Astrocyte (in vitro differentiated cells and primary cell): Measurements from ENCODE around the gene ARID5A. TPM values are rescaled to one million over a fixed set of nuclear protein-coding genes. Genes with fewer than 3 reads are reported as not detected.

Source experiments
- DNase-seq: peaks from one replicate; pipeline ENCODE4 v3.0.0-alpha.2; 2010; ENCODE audit warnings: low read depth
- FAIRE-seq: peaks from 2 replicates; lab custom pipeline; 2011; peaks lifted over from hg19 to GRCh38; lab: Jason Lieb, UNC
- H2AFZ ChIP-seq: 2 replicates; pipeline ENCODE4 v1.6.0; 2012; ENCODE audit warnings: low read depth, low read length, inconsistent platforms
- H3K27ac ChIP-seq: 2 replicates; pipeline ENCODE4 v1.5.1; 2011; ENCODE audit warnings: low read depth, low read length, inconsistent platforms
- H3K27me3 ChIP-seq: 2 replicates; pipeline ENCODE4 v1.6.0; 2011; ENCODE audit warnings: low read length, inconsistent platforms; ENCODE audit not compliant: insufficient read depth
- H3K36me3 ChIP-seq: 2 replicates; pipeline ENCODE4 v1.5.1; 2011; ENCODE audit warnings: low read length, inconsistent platforms; ENCODE audit not compliant: insufficient read depth
- H3K4me1 ChIP-seq: 2 replicates; pipeline ENCODE4 v1.5.1; 2011; ENCODE audit warnings: low read length, inconsistent platforms; ENCODE audit not compliant: insufficient read depth
- H3K4me2 ChIP-seq: 2 replicates; pipeline ENCODE4 v1.6.0; 2012; ENCODE audit warnings: low read length, inconsistent platforms
- H3K4me3 ChIP-seq: 2 replicates; pipeline ENCODE4 v1.5.1; 2011; ENCODE audit warnings: low read depth, mild to moderate bottlenecking, low read length, inconsistent platforms; ENCODE audit not compliant: insufficient read depth
- H3K79me2 ChIP-seq: 2 replicates; pipeline ENCODE4 v1.6.0; 2012; ENCODE audit warnings: mild to moderate bottlenecking, low read length, inconsistent platforms; ENCODE audit not compliant: insufficient read depth
- H3K9ac ChIP-seq: 2 replicates; pipeline ENCODE4 v1.6.0; 2012; ENCODE audit warnings: mild to moderate bottlenecking, low read length, inconsistent platforms
- H3K9me3 ChIP-seq: 2 replicates; pipeline ENCODE4 v1.5.1; 2012; ENCODE audit warnings: low read depth, mild to moderate bottlenecking, low read length, inconsistent platforms; ENCODE audit not compliant: insufficient read depth
- H4K20me1 ChIP-seq: 2 replicates; pipeline ENCODE4 v1.6.0; 2012; ENCODE audit warnings: low read length, inconsistent platforms; ENCODE audit not compliant: insufficient read depth
- H3K27ac Mint-ChIP-seq: one replicate; pipeline ENCODE4 v1.8.0; 2021; ENCODE audit warnings: mild to moderate bottlenecking, mixed read lengths; ENCODE audit not compliant: unreplicated experiment
- H3K27me3 Mint-ChIP-seq: one replicate; pipeline ENCODE4 v1.8.0; 2021; ENCODE audit warnings: low read depth, mixed read lengths; ENCODE audit not compliant: unreplicated experiment
- H3K36me3 Mint-ChIP-seq: one replicate; pipeline ENCODE4 v1.8.0; 2021; ENCODE audit warnings: low read depth, mixed read lengths; ENCODE audit not compliant: unreplicated experiment
- H3K4me1 Mint-ChIP-seq: one replicate; pipeline ENCODE4 v1.8.0; 2021; ENCODE audit warnings: low read depth, mixed read lengths; ENCODE audit not compliant: unreplicated experiment
- H3K4me3 Mint-ChIP-seq: one replicate; pipeline ENCODE4 v1.8.0; 2021; ENCODE audit warnings: mild to moderate bottlenecking, moderate library complexity, mixed read lengths; ENCODE audit not compliant: unreplicated experiment
- H3K9me3 Mint-ChIP-seq: one replicate; pipeline ENCODE4 v1.8.0; 2021; ENCODE audit warnings: mild to moderate bottlenecking, mixed read lengths; ENCODE audit not compliant: unreplicated experiment
- CTCF ChIP-seq: IDR thresholded peaks from 2 replicates; pipeline ENCODE4 v1.5.1; 2011; ENCODE audit warnings: low read depth, mild to moderate bottlenecking, inconsistent platforms, low read length, moderate library complexity; ENCODE audit not compliant: insufficient read depth
- EZH2 ChIP-seq: IDR thresholded peaks from 2 replicates; pipeline ENCODE4 v1.6.1; 2012; ENCODE audit warnings: mild to moderate bottlenecking, low read length, inconsistent platforms; ENCODE audit not compliant: insufficient read depth
- total RNA-seq: library from RNA; stranded (reverse); gene quantifications from 2 replicates; pipeline ENCODE4 v1.2.1, GENCODE V29; 2021

ARID5A gene
- total RNA-seq, 1 donor from 2014 or later: 11.8 TPM

- FAIRE-seq: no peak
- no peaks in the 10 kb centered on the region for H3K4me1 ChIP-seq
- H2AFZ ChIP-seq: no peak overlapping the region
Measured at GRCh38 chr2:96591494-96591893, 54.9 kb downstream of the ARID5A start.

DNA sequence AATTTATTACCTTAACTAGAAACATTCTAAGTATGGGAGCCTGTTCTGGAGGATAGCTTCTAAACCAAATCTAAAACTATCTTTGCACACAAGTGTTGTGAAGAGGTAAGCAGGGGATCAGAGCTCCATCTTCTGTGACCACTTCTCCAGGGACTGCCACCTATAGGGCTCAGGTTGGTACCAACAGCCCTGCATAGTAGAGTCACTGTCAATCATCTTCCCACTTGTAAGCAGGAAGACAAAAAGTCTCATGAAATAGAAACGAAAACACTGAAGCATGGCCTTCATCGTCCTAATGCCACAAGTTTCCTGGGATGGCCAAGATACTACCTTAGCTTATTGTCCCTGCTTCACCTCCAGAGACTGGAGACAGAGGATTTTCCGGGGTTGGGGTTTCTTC lies 57.7 kb downstream of the ARID5A start:
- H3K36me3 ChIP-seq: peaks cover 46% of the 10 kb centered on the region
- Mint-ChIP-seq H3K4me3 (no peak overlapping the region), H3K9me3 (no peaks in the 10 kb centered on the region), H3K27ac (no peak overlapping the region), H3K27me3 (no peaks in the 10 kb centered on the region), H3K4me1 (no peaks in the 10 kb centered on the region), H3K36me3 (peaks cover 43% of the 10 kb centered on the region)
- H3K27ac ChIP-seq: no peak overlapping the region
- H4K20me1 ChIP-seq: peaks cover 21% of the 10 kb centered on the region
- H3K27me3 ChIP-seq: no peaks in the 10 kb centered on the region
- FAIRE-seq: no peak
- no peak overlapping the region for H3K9ac ChIP-seq
- DNase-seq: no peak
- no peak for TF ChIP-seq EZH2
- TF ChIP-seq CTCF: no peak
- no peak overlapping the region for H2AFZ ChIP-seq
- no peaks in the 10 kb centered on the region for H3K9me3 ChIP-seq
- H3K4me1 ChIP-seq: no peaks in the 10 kb centered on the region
- H3K4me2 ChIP-seq: no peak overlapping the region
- H3K79me2 ChIP-seq: no peaks in the 10 kb centered on the region
- no peak overlapping the region for H3K4me3 ChIP-seq

More at GRCh38 chr2:96591494-96591893, 54.9 kb downstream of the ARID5A start:
- Histone ChIP-seq H3K27ac (no peak overlapping the region), H3K27me3 (no peaks in the 10 kb centered on the region), H3K4me2 (no peak overlapping the region), H3K9ac (no peak overlapping the region), H3K36me3 (peaks cover 32% of the 10 kb centered on the region), H3K79me2 (no peaks in the 10 kb centered on the region), H4K20me1 (peaks cover 24% of the 10 kb centered on the region), H3K4me3 (no peak overlapping the region), H3K9me3 (no peaks in the 10 kb centered on the region)
- Mint-ChIP-seq H3K9me3 (no peaks in the 10 kb centered on the region), H3K4me1 (peaks cover 4% of the 10 kb centered on the region), H3K27ac (no peak overlapping the region), H3K4me3 (no peak overlapping the region), H3K27me3 (no peaks in the 10 kb centered on the region), H3K36me3 (peaks cover 37% of the 10 kb centered on the region)
- DNase-seq: no peak
- no peak for TF ChIP-seq CTCF
- no peak for TF ChIP-seq EZH2

DNA sequence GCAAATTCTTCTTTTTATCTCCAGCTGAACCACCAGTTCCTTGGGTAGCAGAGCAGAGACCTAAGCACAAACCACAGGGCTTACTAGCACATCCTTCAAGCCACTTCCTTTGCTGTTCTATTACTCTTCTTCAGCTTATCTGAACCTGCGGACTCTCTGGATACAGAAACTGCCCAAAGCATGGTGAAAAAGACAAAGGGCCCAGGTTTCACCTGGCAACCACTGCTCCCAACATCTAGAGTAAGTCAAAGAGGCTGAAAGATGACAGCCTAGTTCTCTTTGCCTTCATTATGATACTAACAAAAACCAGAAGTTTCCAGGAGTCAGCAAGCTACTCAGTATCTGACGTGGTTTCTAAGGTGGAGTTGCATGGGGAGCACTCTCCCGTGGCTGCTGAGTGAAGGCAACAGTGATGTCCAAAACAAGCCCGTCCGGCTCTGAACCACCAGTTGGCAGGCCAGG lies 58.2 kb downstream of the ARID5A start:
- H3K36me3 ChIP-seq: peaks cover 47% of the 10 kb centered on the region
- no peaks in the 10 kb centered on the region for H3K9me3 Mint-ChIP-seq
- H4K20me1 ChIP-seq: peaks cover 17% of the 10 kb centered on the region
- H3K4me3 ChIP-seq: no peak overlapping the region
- H3K4me3 Mint-ChIP-seq: no peak overlapping the region
- H3K79me2 ChIP-seq: no peaks in the 10 kb centered on the region
- H3K4me1 Mint-ChIP-seq: no peaks in the 10 kb centered on the region
- H3K9me3 ChIP-seq: no peaks in the 10 kb centered on the region
- no peak overlapping the region for H3K4me2 ChIP-seq
- no peak for TF ChIP-seq EZH2
- TF ChIP-seq CTCF: no peak
- H2AFZ ChIP-seq: no peak overlapping the region
- no peak overlapping the region for H3K27ac Mint-ChIP-seq
- no peak overlapping the region for H3K27ac ChIP-seq
- no peaks in the 10 kb centered on the region for H3K27me3 Mint-ChIP-seq
- FAIRE-seq (no peak), DNase-seq (no peak)
- H3K4me1 ChIP-seq: no peaks in the 10 kb centered on the region
- H3K27me3 ChIP-seq: no peaks in the 10 kb centered on the region
- H3K9ac ChIP-seq: no peak overlapping the region
- peaks cover 43% of the 10 kb centered on the region for H3K36me3 Mint-ChIP-seq
